Measurements from ENCODE around the gene PCDH9.

PCDH9 gene

DNA sequence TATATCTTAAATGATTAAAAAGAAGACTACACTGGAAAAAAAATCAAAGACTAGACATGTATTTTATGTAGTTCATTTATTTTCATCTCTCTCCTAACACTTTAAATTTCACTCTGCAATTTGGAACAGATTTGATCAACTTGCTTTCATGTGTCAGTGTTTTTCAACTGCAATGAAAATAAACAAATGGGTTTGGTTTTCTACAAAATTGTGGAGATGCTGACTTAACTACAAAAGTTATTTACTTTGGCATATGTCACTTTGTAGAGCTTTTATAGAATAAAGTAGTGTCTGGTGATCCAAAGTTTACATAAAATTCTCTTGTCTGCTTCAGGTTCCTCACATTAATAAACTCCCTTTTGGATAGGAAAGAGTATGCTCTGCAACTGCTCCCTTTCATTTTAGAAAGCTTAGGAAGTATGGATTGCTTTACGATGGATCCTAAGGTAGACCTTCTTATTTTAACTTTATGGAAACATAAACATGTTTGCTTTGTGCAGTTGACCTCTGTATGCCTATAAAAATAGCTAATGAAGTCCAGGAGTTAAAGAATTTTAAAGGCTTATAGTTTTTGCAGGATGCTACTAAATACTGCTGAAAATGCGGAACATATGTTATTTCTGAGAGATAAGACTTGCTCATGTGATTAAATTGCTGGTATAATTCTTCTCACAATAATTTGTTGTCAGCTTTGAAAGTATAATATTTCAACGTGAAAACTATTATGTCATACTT is 815.9 kb downstream of the PCDH9 start:
- DNase-seq: no peak

DNA sequence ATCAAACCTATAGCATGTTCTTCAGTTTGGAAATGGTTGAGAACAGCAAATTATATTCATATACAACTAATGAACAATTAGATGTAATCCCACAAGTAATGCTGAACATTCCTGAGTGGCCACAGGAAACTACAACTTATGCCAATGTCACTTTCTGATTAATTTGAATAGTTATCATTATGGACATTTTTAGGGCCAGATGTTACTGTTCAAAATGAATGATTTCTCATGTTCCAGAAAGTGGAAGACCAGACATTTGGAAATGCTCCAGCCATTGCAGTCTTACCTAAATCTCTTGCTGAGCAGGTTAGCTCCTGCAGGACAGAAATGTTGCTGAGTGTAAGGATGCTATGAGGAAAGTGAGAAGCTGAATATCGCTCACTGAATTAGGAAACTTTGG is 819.8 kb downstream of the PCDH9 start:
- DNase-seq: no peak

DNA sequence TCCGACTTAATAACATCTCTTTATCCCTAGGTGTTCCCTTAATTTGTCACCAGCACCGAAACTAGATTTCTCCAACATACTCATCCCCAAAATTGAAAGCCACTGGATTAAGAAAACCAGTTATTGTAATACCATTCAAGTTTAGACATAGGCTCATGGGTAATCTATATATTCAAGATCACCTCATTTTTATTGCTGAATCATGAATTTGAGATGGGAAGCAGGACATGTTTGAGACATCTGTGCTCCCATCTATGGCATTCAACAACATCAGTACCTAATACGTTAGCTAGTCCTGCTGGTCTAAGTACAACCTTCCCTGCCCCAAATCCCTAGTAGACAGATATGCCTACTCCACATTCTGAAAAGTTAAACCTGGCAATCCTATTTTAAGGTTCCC is 820.6 kb downstream of the PCDH9 start:
- no peak for DNase-seq

DNA sequence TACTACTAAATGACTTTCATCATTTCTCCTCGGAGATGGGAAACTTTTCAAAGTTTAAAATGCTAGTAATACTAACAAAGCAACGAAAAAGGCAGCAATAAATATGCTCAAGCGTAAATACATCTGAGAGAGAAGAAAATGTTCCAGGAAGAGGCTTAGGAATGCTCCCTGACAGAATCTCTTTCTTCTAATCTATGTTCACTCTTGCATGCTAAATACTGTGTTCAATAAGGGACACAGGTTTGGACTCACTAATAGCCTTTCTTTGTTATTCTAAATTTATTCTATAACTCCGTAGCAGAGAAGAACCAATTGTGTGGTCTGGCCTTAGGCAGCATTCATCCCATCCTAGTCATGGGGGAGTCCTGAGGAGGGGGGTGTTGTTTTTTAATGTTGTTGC is 823.0 kb downstream of the PCDH9 start:
- no peak for DNase-seq

DNA sequence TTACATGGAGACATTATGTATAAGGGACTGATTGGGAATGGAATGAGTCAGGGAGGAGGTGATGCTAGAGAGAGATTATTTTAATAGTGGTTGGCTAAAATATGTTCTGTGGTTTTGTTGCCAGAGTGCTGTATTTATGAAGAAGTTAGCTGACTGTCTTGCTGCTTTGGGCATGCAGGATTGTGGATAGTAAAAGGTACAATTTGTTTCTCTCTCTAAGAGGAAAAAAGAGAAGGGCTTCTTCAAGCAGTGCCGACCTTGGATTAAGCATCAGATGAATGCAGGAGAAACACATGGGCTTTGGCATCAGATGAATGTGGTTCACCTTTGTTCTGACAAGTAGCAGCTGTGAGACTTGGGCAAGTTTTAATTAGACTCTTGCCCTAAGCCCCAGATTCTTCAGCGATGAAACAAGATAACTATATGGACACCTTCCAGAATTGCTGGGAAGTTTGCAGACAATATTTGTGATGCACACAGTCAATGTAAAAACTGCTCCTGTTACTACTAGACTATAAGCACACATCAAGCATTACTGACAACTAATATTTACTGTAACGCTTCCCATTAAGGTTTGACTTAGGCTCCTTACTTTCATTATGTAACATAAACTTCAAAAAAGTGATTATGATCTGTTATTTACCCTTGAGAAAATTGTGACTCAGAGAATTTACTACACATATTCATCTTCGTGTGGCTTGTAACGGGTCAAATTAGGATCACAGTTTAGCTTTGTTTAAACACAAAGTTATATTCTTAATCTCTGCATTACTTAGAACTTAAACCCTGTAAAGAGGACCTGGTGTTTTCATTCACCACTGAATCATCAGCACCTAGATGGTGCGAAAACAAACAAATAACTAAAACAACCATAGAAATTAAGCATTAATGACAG is 824.0 kb downstream of the PCDH9 start:
- DNase-seq: no peak

DNA sequence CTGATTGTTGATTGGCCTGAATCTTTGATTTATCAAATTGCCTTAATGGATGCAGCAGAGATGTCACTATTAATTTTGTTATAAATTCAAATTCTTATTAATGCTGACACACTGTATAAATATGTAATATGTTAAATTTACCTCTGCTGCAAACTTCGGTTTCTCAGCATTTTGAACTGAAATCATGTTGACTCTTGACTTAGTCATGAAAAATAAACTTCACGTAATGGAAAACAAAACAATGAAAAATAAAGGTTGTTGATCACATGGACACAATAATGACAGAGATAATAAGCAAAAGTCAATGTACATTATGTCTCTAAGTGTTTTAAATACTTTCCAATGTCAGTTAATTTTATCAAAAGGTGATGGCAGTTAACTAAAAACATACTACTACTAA is 827.6 kb downstream of the PCDH9 start:
- no peak for DNase-seq

DNA sequence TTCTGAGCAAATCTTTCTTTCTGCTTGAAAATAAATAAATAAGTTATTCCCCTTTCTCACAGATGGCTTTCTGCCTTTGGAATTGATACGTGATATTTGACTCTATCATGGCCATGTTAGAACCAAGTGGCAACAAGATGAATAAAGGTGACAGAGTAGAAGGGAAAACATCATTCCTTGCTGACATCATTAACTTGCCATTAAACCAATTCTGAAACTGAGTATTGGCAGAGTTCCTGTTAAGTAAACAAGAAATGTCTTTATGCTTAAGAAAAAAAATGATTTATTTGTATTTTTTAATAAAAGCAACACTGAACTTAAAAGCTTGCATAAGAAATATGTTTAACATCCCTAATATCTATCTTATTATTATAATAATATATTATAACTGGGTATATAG is 828.1 kb downstream of the PCDH9 start:
- DNase-seq: no peak

DNA sequence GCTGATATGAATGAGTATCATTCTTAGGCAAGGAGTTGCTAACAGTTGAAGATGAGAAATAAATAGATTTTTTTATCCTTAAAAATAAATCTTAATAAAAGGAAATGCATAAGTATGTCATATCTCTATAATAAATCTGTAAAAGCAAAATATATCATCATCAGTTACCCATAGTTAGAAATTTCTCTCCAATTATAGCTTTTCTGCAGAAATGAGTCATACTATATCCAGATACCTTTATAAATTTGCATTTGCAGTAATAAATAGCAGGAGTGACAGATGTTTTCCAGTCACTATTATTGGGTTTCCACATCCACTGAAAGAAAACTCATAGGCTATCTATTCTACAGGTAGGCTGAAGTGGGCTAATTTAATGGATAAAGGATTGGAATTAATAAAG is 829.8 kb downstream of the PCDH9 start:
- no peak for DNase-seq

DNA sequence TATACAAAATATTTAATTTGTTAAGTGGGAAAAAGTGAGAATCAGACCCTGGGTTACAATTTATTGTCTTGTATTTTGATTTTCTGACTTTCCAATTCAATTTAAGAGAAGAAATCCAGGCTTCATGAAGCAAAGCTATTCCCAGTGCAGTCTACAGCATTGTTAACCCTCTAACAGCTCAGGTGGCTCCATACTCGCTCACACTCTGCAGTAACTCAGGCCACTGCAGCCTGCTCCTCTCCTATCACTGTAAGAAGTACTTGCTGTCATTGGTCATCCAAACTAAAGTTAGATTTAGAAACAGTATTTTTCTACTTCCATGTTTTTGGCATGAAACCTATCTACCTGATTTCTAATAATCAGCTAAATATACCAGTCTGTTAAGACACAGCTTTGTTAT is 830.3 kb downstream of the PCDH9 start:
- DNase-seq: no peak

DNA sequence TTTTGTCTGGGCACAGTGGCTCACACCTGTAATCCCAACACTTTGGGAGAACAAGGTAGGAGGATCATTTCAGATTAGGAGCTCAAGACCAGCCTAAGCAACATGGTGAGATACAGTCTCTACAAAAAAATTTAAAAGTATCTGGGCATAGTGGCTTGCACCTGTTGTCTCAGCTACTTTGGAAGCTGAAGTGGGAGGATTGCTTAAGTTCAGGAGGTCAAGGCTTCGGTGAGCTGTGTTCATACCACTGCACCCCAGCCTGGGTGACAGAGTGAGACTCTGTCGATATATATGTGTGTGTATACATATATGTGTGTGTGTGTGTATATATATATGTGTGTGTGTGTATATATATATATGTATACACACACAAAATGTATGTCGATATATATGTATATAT is 833.0 kb downstream of the PCDH9 start:
- DNase-seq: no peak

DNA sequence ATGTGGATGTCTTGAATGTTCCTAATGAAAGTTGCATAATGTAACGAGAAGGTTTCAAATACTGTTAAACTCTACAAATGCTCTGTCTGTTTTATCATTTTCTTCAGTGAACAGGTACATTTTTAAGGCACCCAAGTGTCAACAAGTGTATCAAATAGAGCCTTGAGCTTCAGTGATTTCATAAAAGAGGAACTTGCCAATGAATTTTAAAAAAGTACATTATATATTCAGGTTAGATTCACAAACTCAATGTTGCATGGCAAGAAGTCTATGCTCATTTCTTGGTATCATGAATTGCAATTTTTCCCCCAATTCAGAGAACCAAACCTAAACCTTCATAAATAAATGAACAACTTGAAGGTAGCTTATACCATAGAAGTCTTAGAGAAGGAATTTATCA is 838.8 kb downstream of the PCDH9 start:
- DNase-seq: no peak

DNA sequence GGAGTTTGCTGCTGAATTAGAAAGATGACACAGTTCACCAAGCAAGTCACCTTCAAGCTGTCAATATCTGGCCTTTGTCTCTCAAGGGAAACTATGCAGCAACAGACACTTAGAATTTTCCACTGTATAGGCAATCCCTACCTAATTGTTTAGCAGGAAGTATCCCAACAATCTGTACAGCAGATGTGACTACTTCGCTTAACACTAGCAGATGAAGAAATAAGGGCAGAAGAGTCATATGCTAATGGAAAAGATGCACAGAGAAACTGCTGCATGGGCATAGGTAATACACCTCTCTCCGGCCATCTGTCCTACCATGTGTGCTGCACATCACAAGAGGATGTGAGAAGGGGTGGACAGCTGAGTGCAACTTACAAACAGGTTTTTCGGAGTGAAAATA is 851.2 kb downstream of the PCDH9 start:
- no peak for DNase-seq

DNA sequence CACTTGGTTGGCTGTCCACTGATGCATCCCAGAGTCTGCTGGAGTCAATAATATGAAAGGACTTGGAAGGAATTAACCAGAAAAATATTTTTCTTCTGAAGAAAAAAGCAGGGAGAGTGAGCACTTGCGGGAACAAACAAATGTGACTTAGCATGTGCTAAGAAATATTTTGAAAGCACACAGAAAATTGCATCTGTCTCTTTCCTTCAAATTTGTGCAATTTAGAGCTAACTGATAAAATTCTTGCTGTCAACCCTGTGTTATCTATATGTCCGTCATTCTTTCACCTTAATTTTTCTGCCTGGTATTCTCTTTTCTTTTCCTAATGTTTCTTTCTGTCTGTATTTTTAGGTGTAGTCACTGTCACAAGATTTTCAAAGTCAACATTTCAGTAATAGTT is 852.6 kb downstream of the PCDH9 start:
- DNase-seq: no peak

DNA sequence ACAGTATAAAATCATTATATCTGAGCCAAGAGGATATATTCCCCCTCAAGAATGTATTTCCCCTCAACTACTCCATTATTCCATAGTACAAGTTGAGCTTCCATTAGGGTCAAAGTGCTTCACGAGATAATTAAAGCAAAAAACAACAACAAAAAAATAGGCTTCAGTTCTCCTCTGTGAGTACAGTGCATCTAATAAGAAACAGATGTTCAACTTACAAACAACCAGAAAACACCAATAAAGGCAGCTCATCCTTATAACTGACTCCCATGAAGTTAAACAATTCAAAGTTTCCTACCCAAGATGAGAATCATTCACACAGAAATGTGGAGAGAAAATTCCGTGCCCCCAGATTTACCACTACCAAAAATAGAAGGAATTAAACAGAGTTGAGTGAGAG is 854.4 kb downstream of the PCDH9 start:
- DNase-seq: no peak

DNA sequence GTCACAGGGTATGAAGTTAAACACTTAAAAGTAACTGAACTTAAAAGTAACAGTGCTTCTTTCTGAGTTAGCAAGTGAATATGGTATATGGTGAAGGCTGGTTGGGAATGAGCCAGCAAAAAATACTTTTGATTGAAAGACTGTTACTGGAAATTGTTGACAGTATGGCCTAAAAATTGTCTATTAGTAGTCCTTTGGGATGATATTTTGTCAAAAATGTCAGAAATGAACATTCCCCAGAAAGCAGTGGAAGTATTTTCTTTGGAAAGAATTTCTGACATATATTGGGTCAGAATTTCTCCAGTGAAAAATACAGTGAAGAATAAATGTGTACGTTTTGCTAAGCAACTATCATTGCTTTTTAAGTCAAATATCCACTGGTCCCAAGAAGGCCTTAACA is 860.5 kb downstream of the PCDH9 start:
- no peak for DNase-seq

DNA sequence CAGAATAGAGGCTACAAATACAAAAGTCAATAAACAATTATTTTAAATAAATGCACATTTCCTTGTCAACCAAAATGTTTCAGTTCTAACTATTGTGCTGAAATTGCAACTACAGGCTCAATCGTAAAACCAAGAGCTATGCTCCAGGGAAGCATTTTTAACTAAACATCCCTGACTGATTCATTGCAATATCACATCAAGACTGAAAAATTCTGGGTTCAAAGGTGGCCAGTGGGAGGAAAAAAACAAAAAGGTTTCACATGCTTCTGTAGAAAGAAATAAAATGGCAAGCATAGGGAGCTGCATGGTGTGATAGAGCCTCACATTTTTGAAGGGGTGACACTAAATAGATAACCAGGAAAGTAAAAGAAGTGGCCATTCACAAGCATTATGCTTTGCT is 862.8 kb downstream of the PCDH9 start:
- DNase-seq: no peak

DNA sequence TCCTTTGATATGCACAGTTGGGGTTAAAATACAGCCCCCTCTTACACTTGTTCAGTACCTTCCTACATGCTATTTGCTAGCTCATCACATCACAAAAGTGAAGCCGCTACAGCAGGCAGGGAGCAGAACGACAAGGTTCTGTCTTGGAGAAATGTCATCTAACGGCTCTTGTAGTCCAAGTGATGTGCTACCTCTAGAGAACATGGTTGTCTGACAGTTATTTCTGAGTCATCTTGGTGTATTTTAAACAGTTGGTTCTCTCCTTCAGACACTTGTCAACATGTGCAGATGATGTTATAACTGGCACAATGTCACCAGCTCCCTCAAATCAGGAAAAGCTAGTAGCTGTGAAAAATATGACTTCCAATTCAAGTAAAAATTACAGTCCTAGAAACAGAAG is 865.0 kb downstream of the PCDH9 start:
- no peak for DNase-seq

DNA sequence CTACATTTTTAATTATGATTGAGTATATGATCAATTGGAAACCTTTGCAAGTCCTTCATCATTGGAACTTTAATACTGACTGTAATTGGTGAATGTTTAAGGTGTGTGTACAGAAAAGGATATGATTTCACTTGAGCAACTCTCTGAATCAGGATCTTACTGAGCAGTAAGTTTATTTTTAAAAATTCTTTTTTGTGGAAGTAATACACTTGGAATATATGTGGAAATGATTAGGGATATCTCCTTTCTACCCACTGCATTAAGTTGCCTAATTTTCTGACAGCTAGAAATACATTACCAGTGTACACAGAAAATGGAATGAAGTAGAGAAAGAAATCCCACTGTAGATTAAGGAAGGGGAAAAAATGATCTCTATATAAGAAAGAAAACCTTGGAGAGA is 865.8 kb downstream of the PCDH9 start:
- DNase-seq: no peak

DNA sequence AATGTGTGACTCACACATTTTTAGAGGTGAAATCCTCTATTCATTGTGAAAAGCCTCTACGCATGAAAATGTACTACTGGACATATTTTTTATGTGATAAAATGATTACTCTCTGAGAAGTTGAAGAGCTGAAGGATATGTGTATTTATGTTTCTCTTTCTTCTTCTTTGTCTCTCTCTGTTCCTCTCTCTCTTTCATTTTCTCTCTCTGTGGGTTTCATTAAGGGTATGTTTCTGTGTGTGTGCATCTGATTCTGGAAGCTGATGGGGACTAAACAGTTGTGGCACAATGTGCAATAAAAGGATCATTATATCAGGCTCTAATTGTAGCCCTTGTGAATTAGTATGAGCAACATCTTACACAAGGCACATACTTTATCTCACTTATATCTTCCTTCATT is 867.7 kb downstream of the PCDH9 start:
- no peak for DNase-seq

DNA sequence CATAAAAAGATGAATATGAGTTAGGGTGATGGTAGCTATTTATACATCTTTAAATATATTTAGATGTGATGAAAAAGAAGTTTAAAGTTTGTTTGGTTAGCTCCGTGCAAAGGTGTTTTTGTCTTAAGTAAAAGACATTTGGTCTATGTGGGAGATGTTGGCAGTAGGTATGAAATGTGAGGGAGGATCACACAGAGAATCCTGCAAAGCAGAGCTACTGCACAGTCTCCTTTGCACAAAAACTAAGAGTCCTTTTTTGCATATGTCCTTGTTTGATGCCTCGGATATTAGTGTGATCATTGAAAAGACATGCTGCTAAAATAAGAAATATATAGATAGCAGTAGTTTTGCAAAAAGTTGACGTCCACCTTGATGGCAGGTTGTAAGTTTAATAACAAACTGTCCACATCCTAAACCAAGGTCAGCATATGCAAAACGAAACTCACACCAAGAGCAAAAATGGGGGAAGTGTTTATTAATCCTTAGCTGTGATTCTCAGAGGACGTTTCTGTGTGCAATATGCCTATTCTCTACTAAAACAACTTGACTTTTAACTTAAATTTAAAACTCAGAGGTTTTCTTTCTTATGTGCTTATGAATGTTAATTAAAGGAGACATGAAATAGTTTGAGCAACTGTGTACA is 870.1 kb downstream of the PCDH9 start:
- no peak for DNase-seq

DNA sequence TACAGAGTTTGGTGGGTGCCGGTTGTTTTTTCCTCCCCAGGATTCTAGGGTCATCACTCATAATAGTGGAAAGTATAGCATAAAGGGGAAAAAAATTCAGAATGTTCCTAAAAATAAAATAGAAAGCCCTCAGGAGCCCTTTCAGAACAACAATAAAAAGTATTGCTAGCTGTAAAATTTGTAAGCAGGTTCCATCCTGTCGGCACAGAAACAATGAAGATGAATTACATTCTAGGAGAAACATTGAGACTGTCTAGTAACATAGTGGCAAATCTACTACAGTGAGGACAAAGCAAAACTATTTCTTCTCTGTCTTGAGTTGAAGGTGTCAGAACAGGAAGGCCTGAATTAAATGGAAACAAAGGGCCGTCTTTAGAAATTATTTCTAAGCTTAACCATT is 870.7 kb downstream of the PCDH9 start:
- no peak for DNase-seq

DNA sequence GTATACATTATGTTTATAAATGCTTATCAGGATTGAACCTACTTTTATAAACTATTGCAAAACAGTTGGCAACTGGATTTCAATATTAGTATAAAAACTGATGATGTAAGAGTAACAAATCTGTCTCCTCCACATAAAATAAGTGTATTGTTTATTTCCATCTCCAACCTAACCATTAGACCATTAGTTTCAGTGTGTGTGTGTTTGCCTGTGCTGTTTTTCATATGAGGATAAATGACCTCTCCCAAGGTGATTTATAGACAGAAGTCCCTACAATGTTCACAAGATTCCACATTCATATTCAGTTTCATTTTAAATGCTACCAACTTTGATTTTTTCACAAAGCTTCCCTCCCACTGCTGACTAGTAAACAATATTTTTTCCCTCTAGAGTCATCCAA is 871.6 kb downstream of the PCDH9 start:
- no peak for DNase-seq

DNA sequence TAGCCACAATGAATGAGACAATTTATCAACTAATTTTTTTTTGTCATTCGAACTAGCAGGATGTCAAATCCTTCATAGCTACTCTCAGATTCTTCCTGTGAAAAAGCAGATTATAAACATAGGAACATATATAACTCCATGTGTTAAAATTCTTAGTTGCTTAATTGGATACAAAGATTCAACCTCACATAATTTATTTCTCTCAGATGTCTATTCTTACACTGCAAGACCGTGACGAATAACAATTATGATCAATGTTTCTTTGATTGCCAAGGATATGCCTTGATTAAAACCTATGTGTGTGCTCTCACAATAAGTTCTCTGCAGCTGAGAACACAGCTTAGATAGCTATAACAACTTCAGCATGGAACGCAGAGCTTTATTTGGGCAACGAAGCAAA is 872.7 kb downstream of the PCDH9 start:
- no peak for DNase-seq
